Keratinocyte (primary cell): ENCODE results near the gene FBXO33. TPM values are rescaled to one million over a fixed set of nuclear protein-coding genes. Genes with fewer than 3 reads are reported as not detected.

Experiments
- DNase-seq: peaks from one replicate; pipeline ENCODE4 v3.0.0-alpha.2; 2011; ENCODE audit warnings: low read depth, missing footprints, low spot score
- FAIRE-seq: peaks from 2 replicates; lab custom pipeline; 2011; peaks lifted over from hg19 to GRCh38; lab: Jason Lieb, UNC
- H2AFZ ChIP-seq: 2 replicates; pipeline ENCODE4 v1.6.0; 2012; ENCODE audit warnings: low read length, control low read depth, inconsistent platforms; ENCODE audit not compliant: control insufficient read depth
- H3K27ac ChIP-seq: 2 replicates; pipeline ENCODE4 v1.5.1; 2011; ENCODE audit warnings: low read length; ENCODE audit not compliant: control insufficient read depth, insufficient read depth
- H3K27me3 ChIP-seq: 3 replicates; pipeline ENCODE4 v1.6.0; 2011; ENCODE audit warnings: low read length; ENCODE audit not compliant: control insufficient read depth, insufficient read depth; ENCODE audit errors: extremely low read depth
- H3K36me3 ChIP-seq, 2 experiments: 2 replicates in 1 of 2; 3 replicates in 1 of 2; pipeline ENCODE4 v1.5.1; 2011; ENCODE audit warnings: low read length in 2 of 2, mild to moderate bottlenecking in 1 of 2; ENCODE audit not compliant: control insufficient read depth in 2 of 2, insufficient read depth in 2 of 2; ENCODE audit errors: extremely low read depth in 1 of 2
- H3K4me1 ChIP-seq: 3 replicates; pipeline ENCODE4 v1.5.1; 2011; ENCODE audit warnings: low read length; ENCODE audit not compliant: control insufficient read depth, insufficient read depth; ENCODE audit errors: extremely low read depth
- H3K4me2 ChIP-seq: 3 replicates; pipeline ENCODE4 v1.6.0; 2011; ENCODE audit warnings: low read depth, low read length; ENCODE audit not compliant: control insufficient read depth, insufficient read depth; ENCODE audit errors: extremely low read depth
- H3K4me3 ChIP-seq, 3 experiments: fragments of 200-600 bp in 1 of 3; sonication (generic) in 1 of 3; 2 replicates in 2 of 3; 3 replicates in 1 of 3; pipeline ENCODE4 v1.5.1; 2011 to 2016; ENCODE audit warnings: low read length in 3 of 3, mild to moderate bottlenecking in 3 of 3, control low read depth in 2 of 3, inconsistent platforms in 1 of 3, low read depth in 1 of 3, mixed read lengths in 1 of 3, mixed run types in 1 of 3, moderate library complexity in 1 of 3; ENCODE audit not compliant: control insufficient read depth in 2 of 3, insufficient read depth in 2 of 3; ENCODE audit errors: extremely low read depth in 1 of 3
- H3K79me2 ChIP-seq: 2 replicates; pipeline ENCODE4 v1.6.0; 2012; ENCODE audit warnings: low read length; ENCODE audit not compliant: control insufficient read depth, insufficient read depth
- H3K9ac ChIP-seq: 3 replicates; pipeline ENCODE4 v1.6.0; 2011; ENCODE audit warnings: low read length; ENCODE audit not compliant: control insufficient read depth, insufficient read depth; ENCODE audit errors: extremely low read depth
- H3K9me1 ChIP-seq: 3 replicates; pipeline ENCODE4 v1.6.0; 2011; ENCODE audit warnings: low read length; ENCODE audit not compliant: control insufficient read depth, insufficient read depth; ENCODE audit errors: extremely low read depth
- H3K9me3 ChIP-seq: 2 replicates; pipeline ENCODE4 v1.5.1; 2012; ENCODE audit warnings: low read depth, low read length; ENCODE audit not compliant: control insufficient read depth
- H4K20me1 ChIP-seq: 3 replicates; pipeline ENCODE4 v1.6.0; 2011; ENCODE audit warnings: low read length; ENCODE audit not compliant: control insufficient read depth, insufficient read depth; ENCODE audit errors: extremely low read depth
- CTCF ChIP-seq, 3 experiments: IDR thresholded peaks in 1 of 3; conservative IDR thresholded peaks in 1 of 3; optimal IDR thresholded peaks in 1 of 3; 2 replicates in 2 of 3; 3 replicates in 1 of 3; pipeline versions ENCODE3 to v1.5.1; 2011; ENCODE audit warnings: low read length in 3 of 3, mild to moderate bottlenecking in 3 of 3, moderate library complexity in 2 of 3, control low read depth in 1 of 3, inconsistent platforms in 1 of 3; ENCODE audit not compliant: insufficient read depth in 2 of 3; ENCODE audit errors: extremely low read depth in 1 of 3
- EZH2 ChIP-seq: IDR thresholded peaks from one replicate; pipeline ENCODE4 v1.6.1; 2012; ENCODE audit warnings: inconsistent platforms, mild to moderate bottlenecking, low read length, moderate library complexity
- dilution Hi-C: fragments of 300-500 bp; cut with MboI; formaldehyde crosslinking; loops from one replicate; pipeline ENCODE4 v1.7.0; 2020; ENCODE audit warnings: low sequenced_read_pairs; ENCODE audit not compliant: extremely low pct_ligation_motif_present
- polyA plus RNA-seq, 5 experiments: library from polyadenylated mRNA; depleted of rRNA in 3 of 5; stranded (reverse) in 3 of 5; stranded (forward) in 1 of 5; unstranded in 1 of 5; fragments of >200 nt; gene quantifications; 1 replicate in 1 of 5; 2 replicates in 3 of 5; 3 replicates in 1 of 5; pipeline versions ENCODE4 v1.2.1 to v1.2.3, GENCODE V29; 2011 to 2012; ENCODE audit warnings: missing spikeins in 2 of 5, low read depth in 1 of 5, low replicate concordance in 1 of 5

FBXO33 gene
- polyA plus RNA-seq, 1 donor (not counting 4 experiments of a cell fraction or from before 2014, with no cell fraction given) = 12.0 TPM

DNA sequence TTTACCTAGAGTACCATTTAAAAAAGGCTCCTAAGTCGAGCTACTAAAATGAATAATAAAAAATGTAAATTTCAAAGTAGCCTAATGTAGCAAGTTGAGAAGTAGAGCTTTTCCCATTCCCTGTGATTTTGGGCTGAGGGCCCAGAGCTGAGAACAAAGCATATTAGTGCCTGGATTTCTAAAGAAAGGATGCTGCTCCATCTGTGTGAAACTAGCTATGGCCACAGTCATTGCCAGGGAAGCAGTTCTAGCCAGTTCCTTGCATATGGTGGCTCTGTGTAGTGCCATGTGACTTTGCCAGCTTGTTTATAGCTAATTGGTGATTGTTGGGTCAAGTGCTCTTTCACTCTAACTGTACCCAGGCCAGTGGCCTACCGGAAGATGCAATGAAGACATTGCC is 20.4 kb upstream of the FBXO33 start:
- H3K4me2 ChIP-seq = no peak overlapping the region
- H3K4me3 ChIP-seq = no peak overlapping the region
- dilution Hi-C loops = no loop called here
- no peaks in the 10 kb centered on the region for H3K36me3 ChIP-seq
- no peak overlapping the region for H3K27ac ChIP-seq
- H2AFZ ChIP-seq = no peak overlapping the region
- no peaks in the 10 kb centered on the region for H3K4me1 ChIP-seq
- DNase-seq (no peak), FAIRE-seq (no peak)
- TF ChIP-seq EZH2 = no peak
- TF ChIP-seq CTCF (optimal IDR thresholded peaks at IDR 0.05 in 1 of 3, IDR thresholded peaks at IDR 0.05 in 1 of 3, conservative IDR thresholded peaks at IDR 0.05 in 1 of 3; ENCODE audit: extremely low read depth in 1 of 3, insufficient read depth in 2 of 3, low read length in 3 of 3) = no peak
- no peaks in the 10 kb centered on the region for H3K27me3 ChIP-seq
- no peaks in the 10 kb centered on the region for H3K9me1 ChIP-seq
- no peaks in the 10 kb centered on the region for H3K9me3 ChIP-seq
- H3K9ac ChIP-seq = no peak overlapping the region
- H3K79me2 ChIP-seq = no peaks in the 10 kb centered on the region
- no peaks in the 10 kb centered on the region for H4K20me1 ChIP-seq

DNA sequence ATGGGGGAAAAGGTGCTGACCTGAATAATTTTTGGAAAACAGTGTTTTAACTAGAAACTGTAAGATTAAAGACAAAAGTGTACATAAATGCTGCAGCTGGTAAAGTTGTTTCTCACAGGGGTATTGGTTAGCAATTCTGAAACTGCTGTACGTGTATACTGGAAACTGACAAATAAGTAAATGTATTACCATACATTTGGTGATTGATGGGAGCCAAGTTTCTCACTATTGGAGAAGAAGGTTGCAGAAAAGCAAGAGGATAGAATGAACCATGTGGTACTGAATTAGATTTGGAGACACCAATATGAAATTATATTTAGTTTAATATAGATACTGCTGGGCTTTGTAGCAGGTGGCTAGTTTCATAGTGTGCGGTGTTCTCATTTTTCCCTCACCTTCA is 19.6 kb upstream of the FBXO33 start:
- H2AFZ ChIP-seq = no peak overlapping the region
- H4K20me1 ChIP-seq = no peaks in the 10 kb centered on the region
- H3K9me3 ChIP-seq = no peaks in the 10 kb centered on the region
- DNase-seq (no peak), FAIRE-seq (no peak)
- H3K36me3 ChIP-seq = no peaks in the 10 kb centered on the region
- dilution Hi-C loops = no loop called here
- no peaks in the 10 kb centered on the region for H3K4me1 ChIP-seq
- no peak overlapping the region for H3K4me3 ChIP-seq
- TF ChIP-seq CTCF (optimal IDR thresholded peaks at IDR 0.05 in 1 of 3, IDR thresholded peaks at IDR 0.05 in 1 of 3, conservative IDR thresholded peaks at IDR 0.05 in 1 of 3; ENCODE audit: extremely low read depth in 1 of 3, insufficient read depth in 2 of 3, low read length in 3 of 3) (no peak), EZH2 (no peak)
- no peak overlapping the region for H3K9ac ChIP-seq
- no peak overlapping the region for H3K27ac ChIP-seq
- H3K9me1 ChIP-seq = no peaks in the 10 kb centered on the region
- H3K4me2 ChIP-seq = no peak overlapping the region
- no peaks in the 10 kb centered on the region for H3K27me3 ChIP-seq
- no peaks in the 10 kb centered on the region for H3K79me2 ChIP-seq
